ENCODE measurements around the gene TOMM6. TPM values are rescaled to one million over a fixed set of nuclear protein-coding genes. Genes with fewer than 3 reads are reported as not detected.
"Not testable (repeated sequence)": the region's sequence is repeated elsewhere in the genome, so short reads cannot be mapped to it uniquely, and the experiment has no call there.

Gene TOMM6
- total RNA-seq, 8 experiments from 2014 or later: 180 to 286 (median 234) TPM

DNA sequence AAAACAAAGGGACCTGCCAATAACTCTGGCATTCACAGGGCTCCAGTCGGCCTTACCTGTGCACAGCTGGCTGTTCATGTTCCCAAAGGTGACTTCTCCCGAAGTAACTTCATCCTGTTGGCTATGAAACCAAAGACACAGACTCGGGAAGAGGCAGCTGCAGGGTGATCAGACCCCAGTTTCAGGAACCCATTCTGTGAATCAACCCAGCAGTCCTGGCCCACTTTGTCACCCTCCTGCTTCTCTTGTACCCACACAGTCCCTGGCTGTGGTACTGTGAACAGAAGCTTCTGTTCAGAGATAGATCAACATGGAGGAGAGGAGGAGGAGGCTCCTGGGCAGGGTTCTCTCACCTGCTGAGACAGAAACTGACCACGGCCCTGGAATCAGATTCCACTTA lies 31.6 kb upstream of the TOMM6 start:
- in situ Hi-C loops (cut with MboI; ENCODE audit: low pct_unique_long_range_greater_than_20kb in 2 of 9, low sequenced_read_pairs in 9 of 9, unreplicated experiment in 9 of 9): no loop called here

DNA sequence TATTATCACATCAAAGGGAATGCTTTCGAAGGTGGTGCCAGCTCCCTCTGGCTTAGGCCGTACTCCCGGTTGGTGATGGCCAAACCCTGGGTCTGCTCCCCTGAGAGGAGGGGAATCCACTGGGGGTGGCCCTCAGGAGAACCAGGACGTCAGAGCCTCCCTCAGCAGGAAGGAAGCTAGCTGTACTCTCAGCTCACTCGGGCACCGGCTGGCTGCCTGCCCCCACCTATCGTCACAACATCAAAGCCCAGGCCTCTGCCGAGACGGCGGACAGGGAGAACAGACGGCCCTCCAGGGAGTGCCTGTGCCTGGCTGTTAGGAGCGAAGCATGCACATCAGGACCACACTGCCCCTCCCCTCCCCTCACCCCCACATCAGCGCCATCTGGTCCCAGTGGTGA lies 31.1 kb upstream of the TOMM6 start:
- peaks cover 0 to 10% of the 10 kb centered on the region in 2 donors for H3K4me1 ChIP-seq (replicated peaks in 1 of 2)
- WGBS, 10 experiments: 13 to 45% (median 39%) methylated on average over 3 to 8 of the region's 13 CpGs; no CpG with 5 or more reads in 6 of the 10 experiments
- no peak overlapping the region for H3K4me3 ChIP-seq
- H3K27ac ChIP-seq: peak overlapping the region in 1 of 2 donors; percentile 39
- peak in 4 of 8 experiments; percentile 33 to 86 (median 76) for ATAC-seq (replicated peaks in 6 of 8)
- in situ Hi-C loops (cut with MboI; ENCODE audit: low pct_unique_long_range_greater_than_20kb in 2 of 9, low sequenced_read_pairs in 9 of 9, unreplicated experiment in 9 of 9): no loop called here

More for the DNA sequence above, 31.6 kb upstream of the TOMM6 start:
- Histone ChIP-seq H3K4me1 (replicated peaks in 1 of 2) (peaks cover 0 to 10% of the 10 kb centered on the region in 2 donors), H3K4me3 (no peak overlapping the region), H3K27ac (no peak overlapping the region)
- ATAC-seq (replicated peaks in 6 of 8): no peak
- 28 to 80% (median 50%) methylated on average over 1 to 4 of the region's 4 CpGs; no CpG with 5 or more reads in 3 of the 10 experiments for WGBS, 10 experiments

DNA sequence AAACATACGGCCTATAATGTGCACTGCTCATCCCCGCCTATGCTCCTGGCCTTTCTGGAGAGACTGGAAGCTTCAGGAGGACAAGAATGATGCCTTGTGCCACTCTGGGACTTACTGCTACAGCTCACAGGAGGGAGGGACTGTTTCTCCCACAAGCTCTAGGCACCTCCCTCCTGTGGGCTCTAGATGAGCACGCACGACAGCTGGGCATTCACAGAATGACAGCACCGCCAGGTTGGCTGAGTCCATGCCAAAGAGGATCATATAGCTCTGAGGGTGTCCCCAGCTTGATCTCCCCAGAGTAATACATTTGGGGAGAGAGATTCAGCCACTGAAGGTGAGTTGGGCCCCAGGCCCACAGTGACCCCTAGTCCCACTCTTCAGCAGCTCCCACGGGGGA lies 30.2 kb upstream of the TOMM6 start:
- in situ Hi-C loops (cut with MboI; ENCODE audit: low pct_unique_long_range_greater_than_20kb in 2 of 9, low sequenced_read_pairs in 9 of 9, unreplicated experiment in 9 of 9): no loop called here
- H3K4me1 ChIP-seq (replicated peaks in 1 of 2): peaks cover 0 to 10% of the 10 kb centered on the region in 2 donors
- no peak overlapping the region for H3K4me3 ChIP-seq
- no peak for ATAC-seq (replicated peaks in 6 of 8)
- no peak overlapping the region for H3K27ac ChIP-seq
- WGBS, 10 experiments: 72 to 80% methylated on average over 2 of the region's 6 CpGs; no CpG with 5 or more reads in 8 of the 10 experiments

DNA sequence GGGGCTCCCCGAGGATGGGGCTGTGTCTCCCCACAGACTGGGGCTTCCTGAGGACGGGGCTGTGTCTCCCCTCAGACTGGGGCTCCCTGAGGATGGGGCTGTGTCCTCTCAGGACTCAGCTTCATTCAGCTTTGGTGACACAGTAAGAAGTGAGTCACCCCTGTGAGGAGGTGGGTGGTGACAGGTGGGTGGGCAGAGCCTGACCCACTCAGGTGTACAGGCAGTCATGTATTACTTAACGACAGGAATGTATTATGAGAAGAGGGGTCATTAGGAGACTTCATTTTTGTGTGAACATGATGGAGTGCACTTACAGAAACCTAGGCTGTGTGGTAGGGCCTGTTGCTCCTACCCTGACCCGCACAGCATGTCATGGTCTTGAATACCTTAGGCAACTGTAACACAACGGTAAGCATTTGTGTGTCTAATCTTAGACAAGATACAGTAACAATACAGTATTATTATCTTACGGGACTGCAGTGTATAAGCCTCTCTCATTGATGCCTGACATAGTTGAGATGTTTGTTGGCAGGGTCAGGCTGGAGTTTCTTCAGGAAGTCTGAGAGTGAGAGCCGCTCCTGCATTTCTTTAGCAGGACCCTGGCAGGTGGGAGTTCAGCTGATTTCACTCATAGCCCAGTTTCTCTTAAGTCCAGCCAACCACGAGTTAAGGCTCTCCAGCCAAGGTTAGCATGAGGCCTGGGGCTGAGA lies 29.4 kb upstream of the TOMM6 start:
- no peak for ATAC-seq (replicated peaks in 6 of 8)
- in situ Hi-C loops (cut with MboI; ENCODE audit: low pct_unique_long_range_greater_than_20kb in 2 of 9, low sequenced_read_pairs in 9 of 9, unreplicated experiment in 9 of 9): no loop called here
- Histone ChIP-seq H3K27ac (no peak overlapping the region), H3K4me1 (replicated peaks in 1 of 2) (peaks cover 0 to 10% of the 10 kb centered on the region in 2 donors), H3K4me3 (no peak overlapping the region)
- 0 to 89% (median 68%) methylated on average over 1 to 5 of the region's 8 CpGs; no CpG with 5 or more reads in 1 of the 10 experiments for WGBS, 10 experiments

DNA sequence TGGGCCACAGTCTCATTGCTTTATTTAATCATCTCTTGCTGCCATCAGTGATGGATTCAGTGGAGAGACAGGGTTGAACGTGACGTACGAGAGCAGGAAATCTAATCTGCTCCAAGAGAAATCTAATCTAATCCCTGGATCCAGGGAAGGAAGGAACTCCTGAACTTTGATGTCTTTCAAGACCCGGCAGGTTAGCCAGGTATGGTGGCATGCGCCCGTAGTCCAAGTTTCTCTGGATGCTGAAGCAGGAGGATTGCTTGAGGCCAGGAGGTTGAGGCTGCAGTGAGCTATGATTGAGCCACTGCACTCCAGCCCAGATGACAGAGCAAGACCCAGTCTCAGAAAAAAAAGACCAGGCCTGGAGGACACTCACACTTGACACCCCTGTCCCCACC lies 28.9 kb upstream of the TOMM6 start:
- no peak overlapping the region for H3K4me3 ChIP-seq
- H3K4me1 ChIP-seq (replicated peaks in 1 of 2): peaks cover 1 to 10% of the 10 kb centered on the region in 2 donors
- WGBS, 10 experiments: 75 to 100% (median 80%) methylated on average over 1 to 5 of the region's 6 CpGs; no CpG with 5 or more reads in 3 of the 10 experiments
- no peak for ATAC-seq (replicated peaks in 6 of 8)
- in situ Hi-C loops (cut with MboI; ENCODE audit: low pct_unique_long_range_greater_than_20kb in 2 of 9, low sequenced_read_pairs in 9 of 9, unreplicated experiment in 9 of 9): no loop called here
- H3K27ac ChIP-seq: no peak overlapping the region

DNA sequence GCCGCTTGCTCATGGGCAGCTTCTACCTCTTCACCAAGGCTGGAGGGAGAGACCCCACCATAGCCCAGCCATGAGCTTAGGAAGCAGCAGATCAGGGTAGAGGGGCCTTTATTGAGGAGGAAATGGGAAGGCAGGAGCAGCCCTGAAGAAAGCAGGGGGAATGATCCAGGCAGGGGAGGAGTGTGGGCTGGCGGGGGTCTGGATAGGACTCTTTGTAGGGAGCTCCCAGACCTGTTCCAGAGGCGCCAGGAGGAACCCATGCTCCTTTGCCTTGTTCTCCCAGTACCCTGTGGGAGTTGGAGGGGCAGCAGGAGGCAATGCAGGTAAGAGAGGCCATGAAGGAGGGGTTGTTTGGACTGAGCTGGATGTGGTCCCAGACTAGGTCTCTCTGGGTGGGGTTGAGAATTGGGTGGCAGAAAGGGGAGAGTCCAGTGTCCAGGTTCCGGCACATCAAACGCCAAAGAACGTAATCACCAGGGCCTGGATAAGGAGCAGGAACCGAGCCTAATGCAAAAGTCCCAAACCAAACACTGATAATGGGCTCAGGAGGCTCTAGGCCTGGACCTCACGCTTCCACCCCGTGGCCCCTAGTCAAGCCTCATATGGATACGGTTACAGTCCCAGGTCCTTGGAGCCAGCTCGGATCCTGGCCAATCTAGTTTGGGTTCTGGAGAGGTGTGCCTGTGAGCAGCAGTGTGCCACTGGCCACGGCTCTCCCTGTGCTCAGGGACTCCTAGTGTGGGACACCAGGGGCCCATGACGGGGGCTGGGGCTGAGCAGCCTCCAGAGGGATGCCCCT lies 28.2 kb upstream of the TOMM6 start:
- Histone ChIP-seq H3K27ac (no peak overlapping the region), H3K4me3 (no peak overlapping the region), H3K4me1 (replicated peaks in 1 of 2) (peaks cover 8 to 10% of the 10 kb centered on the region in 2 donors)
- WGBS, 10 experiments: 60 to 100% (median 82%) methylated on average over 1 to 6 of the region's 13 CpGs; no CpG with 5 or more reads in 3 of the 10 experiments
- no peak for ATAC-seq (replicated peaks in 6 of 8)
- in situ Hi-C loops (cut with MboI; ENCODE audit: low pct_unique_long_range_greater_than_20kb in 2 of 9, low sequenced_read_pairs in 9 of 9, unreplicated experiment in 9 of 9): no loop called here

DNA sequence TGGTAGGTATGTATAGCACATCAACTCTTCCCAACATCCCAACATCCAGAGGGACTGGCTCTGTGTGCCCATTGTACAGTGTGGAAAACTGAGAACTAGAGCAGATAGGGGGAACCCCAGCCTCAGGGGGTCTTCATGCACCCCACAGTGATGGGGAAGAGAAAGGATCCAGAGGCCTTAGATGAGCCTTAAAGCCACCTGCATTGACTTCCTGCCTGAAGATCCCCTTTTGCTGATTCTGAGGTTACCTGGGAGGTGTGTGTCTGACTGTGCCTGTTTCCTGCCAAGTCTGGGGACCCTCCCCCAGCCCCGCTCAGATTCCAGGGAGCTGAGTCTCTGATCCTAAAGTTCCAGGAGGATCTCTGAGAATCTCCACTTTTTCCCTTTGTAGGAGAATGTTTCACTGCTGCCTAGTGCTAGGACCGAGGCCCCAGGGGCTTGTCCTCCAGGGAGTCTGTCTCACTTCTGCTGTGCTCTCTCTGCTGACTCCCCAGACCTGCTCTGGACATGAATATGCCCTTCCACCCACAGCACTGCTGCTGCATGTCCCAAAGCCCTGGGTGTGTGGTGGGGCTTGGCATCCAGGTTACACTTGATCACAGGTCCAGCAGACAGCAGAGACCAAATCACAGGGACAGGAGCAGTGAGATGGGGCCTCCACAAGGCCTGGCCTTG lies 27.5 kb upstream of the TOMM6 start:
- Histone ChIP-seq H3K4me3 (no peak overlapping the region), H3K4me1 (replicated peaks in 1 of 2) (peaks cover 8 to 10% of the 10 kb centered on the region in 2 donors), H3K27ac (no peak overlapping the region)
- no peak for ATAC-seq (replicated peaks in 6 of 8)
- in situ Hi-C loops (cut with MboI; ENCODE audit: low pct_unique_long_range_greater_than_20kb in 2 of 9, low sequenced_read_pairs in 9 of 9, unreplicated experiment in 9 of 9): no loop called here
- WGBS, 10 experiments: 50 to 67% (median 60%) methylated on average over 1 to 2 of the region's 2 CpGs; no CpG with 5 or more reads in 7 of the 10 experiments

DNA sequence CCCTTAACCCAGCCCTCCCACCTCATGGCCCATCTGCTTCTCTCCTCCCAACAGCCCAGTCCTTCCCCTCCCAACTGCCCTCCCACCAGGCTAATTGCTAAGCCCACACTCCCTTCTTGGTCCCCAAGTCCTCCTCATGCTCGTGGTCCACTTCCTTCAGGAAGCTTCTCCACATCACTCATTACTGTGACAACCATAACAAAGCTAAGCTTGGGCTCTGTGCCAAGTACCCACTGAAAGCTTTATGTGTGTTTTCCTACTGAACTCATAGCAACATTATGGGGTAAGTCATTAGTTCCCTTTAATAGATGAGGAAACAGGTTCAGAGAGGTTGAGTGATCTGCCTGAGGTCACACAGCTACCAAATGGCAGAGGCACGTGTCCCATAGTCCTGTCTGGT lies 24.0 kb upstream of the TOMM6 start:
- in situ Hi-C loops (cut with MboI; ENCODE audit: low pct_unique_long_range_greater_than_20kb in 2 of 9, low sequenced_read_pairs in 9 of 9, unreplicated experiment in 9 of 9): no loop called here
- no peak overlapping the region for H3K27ac ChIP-seq
- WGBS, 10 experiments: 20 to 60% methylated on average over 1 to 2 of the region's 2 CpGs; no CpG with 5 or more reads in 8 of the 10 experiments
- ATAC-seq (replicated peaks in 6 of 8): peak in 2 of 8 experiments; percentile 14 to 16
- no peak overlapping the region for H3K4me3 ChIP-seq
- peaks cover 0 to 8% of the 10 kb centered on the region in 2 donors for H3K4me1 ChIP-seq (replicated peaks in 1 of 2)

DNA sequence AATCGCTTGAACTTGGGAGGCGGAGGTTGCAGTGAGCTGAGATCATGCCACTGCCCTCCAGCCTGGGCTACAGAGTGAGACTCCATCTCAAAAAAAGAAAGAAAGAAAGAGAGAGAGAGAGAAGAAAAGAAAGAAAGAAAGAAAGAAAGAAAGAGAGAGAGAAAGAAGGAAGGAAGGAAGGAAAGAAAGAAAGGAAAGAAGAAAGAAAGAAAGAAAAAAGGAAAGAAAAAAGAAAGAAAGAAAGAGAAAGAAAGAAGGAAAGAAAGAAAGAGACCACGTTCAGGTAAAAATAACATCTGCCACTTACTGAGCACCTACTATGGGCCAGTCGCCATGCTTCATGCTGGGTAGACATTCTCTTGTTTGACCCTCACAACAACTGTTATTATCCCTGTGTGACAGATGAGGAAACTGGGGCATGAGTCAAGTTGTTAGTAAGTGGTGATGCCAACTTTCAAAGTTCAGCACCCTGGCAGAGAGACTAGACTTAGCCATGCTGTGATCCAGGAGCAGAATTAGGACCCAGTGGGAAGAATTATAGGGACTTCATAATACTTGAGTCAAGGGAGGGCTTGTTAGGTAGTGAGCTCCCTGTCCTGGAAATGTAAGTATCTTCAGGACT lies 21.3 kb upstream of the TOMM6 start:
- in situ Hi-C loops (cut with MboI; ENCODE audit: low pct_unique_long_range_greater_than_20kb in 2 of 9, low sequenced_read_pairs in 9 of 9, unreplicated experiment in 9 of 9); H3K4me3 ChIP-seq; H3K27ac ChIP-seq; ATAC-seq (replicated peaks in 6 of 8): not testable (repeated sequence)
- WGBS, 10 experiments: 69 to 93% (median 81%) methylated on average over 2 to 4 of the region's 4 CpGs
- H3K4me1 ChIP-seq (replicated peaks in 1 of 2): peaks cover 0 to 10% of the 10 kb centered on the region in 2 donors

DNA sequence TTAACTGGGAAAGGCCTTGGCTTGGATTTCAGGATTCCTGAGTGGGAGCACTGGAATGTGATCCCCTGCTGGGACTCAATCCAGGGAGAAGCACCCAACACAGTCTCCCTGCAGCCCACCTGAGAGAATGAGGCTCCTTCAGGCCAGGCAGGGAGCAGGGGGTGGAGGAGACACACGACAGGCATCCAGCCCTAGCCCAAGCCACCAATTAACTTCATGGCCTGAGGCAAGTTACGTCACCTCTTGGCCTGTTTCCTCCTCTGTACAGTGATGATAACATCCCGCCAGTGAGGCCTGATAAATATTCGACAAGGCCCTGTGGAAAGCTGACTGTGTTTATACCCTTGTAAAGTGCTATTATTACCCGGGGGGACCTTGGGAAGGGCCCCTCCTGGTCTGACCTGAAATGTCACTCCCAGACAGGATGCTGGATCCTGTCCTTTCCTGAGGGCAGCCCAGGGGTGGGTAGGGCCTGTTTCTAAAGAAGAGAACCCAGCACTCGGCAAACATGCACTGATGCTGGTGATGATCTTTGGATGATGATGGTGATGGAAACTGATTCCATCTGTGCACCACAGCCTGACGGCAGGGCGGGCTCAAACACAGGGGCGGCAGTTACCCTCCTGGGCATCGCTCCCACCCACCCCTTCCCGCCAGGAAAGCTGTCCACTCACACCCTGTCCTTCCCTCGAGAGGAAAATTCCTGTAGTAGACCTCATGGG lies 20.2 kb upstream of the TOMM6 start:
- no peak overlapping the region for H3K4me3 ChIP-seq
- H3K4me1 ChIP-seq (replicated peaks in 1 of 2): peaks cover 0 to 10% of the 10 kb centered on the region in 2 donors
- ATAC-seq (replicated peaks in 6 of 8): peak; percentile 36 to 97 (median 64)
- in situ Hi-C loops (cut with MboI; ENCODE audit: low pct_unique_long_range_greater_than_20kb in 2 of 9, low sequenced_read_pairs in 9 of 9, unreplicated experiment in 9 of 9): no loop called here
- 7 to 90% (median 26%) methylated on average over 1 to 6 of the region's 12 CpGs; no CpG with 5 or more reads in 3 of the 10 experiments for WGBS, 10 experiments
- H3K27ac ChIP-seq: no peak overlapping the region

DNA sequence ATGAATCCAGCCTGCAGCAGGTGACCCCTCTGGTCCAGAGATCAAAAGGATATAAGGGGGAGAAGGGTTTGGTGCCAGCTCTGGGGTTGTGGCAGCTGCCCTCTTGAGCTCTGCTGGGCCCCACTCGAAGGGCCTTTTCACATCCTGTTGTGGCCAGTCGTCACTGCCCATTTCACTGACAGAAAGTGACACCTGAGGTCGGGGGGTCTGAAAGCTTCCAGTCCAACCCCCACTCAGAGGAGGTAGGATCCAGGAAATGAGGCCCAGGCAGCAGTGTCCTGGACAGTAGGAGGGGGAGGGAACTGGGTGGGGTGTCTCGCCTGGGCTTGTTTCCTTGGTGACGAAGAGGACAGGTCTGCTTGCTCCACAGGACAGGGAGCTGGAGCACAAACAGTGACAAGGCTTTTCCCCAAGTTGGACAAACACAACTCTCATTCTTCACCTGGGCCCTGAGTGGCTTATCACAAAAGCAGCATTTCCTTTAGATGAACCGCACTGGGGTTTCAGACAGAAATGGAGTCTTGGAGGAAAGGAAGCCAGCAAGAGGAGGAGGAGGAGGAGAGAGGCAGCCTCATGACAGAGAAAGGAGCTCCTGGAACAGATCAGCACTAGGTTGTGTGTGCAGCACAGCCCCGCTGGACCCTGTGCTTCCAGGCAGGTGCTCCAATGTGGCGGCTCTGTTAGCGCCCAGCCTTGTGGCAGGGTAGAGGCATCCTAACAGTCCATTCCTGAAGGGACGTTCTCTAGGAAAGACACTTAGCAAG lies 18.8 kb upstream of the TOMM6 start:
- 78 to 100% (median 89%) methylated on average over 2 to 5 of the region's 10 CpGs; no CpG with 5 or more reads in 4 of the 10 experiments for WGBS, 10 experiments
- in situ Hi-C loops (cut with MboI; ENCODE audit: low pct_unique_long_range_greater_than_20kb in 2 of 9, low sequenced_read_pairs in 9 of 9, unreplicated experiment in 9 of 9): no loop called here
- Histone ChIP-seq H3K4me1 (replicated peaks in 1 of 2) (peaks cover 0 to 8% of the 10 kb centered on the region in 2 donors), H3K27ac (no peak overlapping the region), H3K4me3 (no peak overlapping the region)
- ATAC-seq (replicated peaks in 6 of 8): peak in 6 of 8 experiments; percentile 25 to 66 (median 36)

Data from motor neuron (in vitro differentiated cells).